ENCODE data around the gene SAAL1.

SAAL1 gene

DNA sequence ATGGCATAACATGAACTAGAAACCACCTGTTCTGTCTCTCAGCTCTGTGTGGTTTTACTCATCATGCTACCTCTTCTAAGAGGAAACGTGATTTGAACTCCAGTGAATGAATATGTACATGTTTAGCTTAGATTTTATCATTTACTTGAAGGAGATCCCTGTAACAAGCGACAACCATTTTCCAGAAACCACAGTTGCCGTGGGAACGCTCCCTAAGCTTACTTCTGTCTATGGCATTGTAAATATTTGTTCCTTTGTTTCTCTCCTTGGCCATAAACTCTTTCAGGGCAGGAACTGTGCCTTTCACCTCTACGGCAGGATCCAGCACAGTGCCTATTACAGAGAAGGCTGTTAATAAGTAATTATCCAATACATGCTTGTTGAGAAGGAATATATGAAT is 42.8 kb downstream of the SAAL1 start:
- TF ChIP-seq, protein P1, sequence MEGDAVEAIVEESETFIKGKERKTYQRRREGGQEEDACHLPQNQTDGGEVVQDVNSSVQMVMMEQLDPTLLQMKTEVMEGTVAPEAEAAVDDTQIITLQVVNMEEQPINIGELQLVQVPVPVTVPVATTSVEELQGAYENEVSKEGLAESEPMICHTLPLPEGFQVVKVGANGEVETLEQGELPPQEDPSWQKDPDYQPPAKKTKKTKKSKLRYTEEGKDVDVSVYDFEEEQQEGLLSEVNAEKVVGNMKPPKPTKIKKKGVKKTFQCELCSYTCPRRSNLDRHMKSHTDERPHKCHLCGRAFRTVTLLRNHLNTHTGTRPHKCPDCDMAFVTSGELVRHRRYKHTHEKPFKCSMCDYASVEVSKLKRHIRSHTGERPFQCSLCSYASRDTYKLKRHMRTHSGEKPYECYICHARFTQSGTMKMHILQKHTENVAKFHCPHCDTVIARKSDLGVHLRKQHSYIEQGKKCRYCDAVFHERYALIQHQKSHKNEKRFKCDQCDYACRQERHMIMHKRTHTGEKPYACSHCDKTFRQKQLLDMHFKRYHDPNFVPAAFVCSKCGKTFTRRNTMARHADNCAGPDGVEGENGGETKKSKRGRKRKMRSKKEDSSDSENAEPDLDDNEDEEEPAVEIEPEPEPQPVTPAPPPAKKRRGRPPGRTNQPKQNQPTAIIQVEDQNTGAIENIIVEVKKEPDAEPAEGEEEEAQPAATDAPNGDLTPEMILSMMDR (IDR thresholded peaks at IDR 0.05; ENCODE audit: low read depth, low read length) = no peak
- DNase-seq = no peak
- H3K36me3 ChIP-seq = no peaks in the 10 kb centered on the region
- H3K9me3 ChIP-seq = no peaks in the 10 kb centered on the region
- H3K4me1 ChIP-seq = no peaks in the 10 kb centered on the region
- no peak overlapping the region for H3K4me3 ChIP-seq (ENCODE audit: low read depth, low read length)
- H3K27me3 ChIP-seq = no peaks in the 10 kb centered on the region

DNA sequence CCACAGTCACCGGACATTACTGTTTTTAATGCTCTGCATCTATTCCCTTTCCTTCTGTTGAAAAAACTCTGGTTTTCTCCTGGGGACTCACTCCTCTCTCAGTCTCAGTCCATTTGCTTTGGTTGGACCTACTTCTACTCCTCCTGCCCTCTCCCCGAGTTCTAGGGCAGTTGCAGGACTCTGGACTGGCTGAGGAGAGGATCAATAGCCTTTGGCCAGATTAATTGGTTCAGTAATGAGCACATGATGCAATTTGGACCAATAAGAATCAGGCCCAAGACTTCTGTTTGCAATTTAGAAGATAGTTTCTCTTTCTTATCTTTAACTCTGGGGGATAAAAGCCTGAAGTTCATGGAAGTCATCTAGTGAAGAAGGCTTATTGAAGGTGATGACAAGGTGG is 44.5 kb downstream of the SAAL1 start:
- no peaks in the 10 kb centered on the region for H3K36me3 ChIP-seq
- H3K4me1 ChIP-seq = no peaks in the 10 kb centered on the region
- H3K27me3 ChIP-seq = no peaks in the 10 kb centered on the region
- H3K9me3 ChIP-seq = no peaks in the 10 kb centered on the region
- no peak for DNase-seq
- no peak overlapping the region for H3K4me3 ChIP-seq (ENCODE audit: low read depth, low read length)
- TF ChIP-seq, protein P1 (IDR thresholded peaks at IDR 0.05; ENCODE audit: low read depth, low read length) = no peak

DNA sequence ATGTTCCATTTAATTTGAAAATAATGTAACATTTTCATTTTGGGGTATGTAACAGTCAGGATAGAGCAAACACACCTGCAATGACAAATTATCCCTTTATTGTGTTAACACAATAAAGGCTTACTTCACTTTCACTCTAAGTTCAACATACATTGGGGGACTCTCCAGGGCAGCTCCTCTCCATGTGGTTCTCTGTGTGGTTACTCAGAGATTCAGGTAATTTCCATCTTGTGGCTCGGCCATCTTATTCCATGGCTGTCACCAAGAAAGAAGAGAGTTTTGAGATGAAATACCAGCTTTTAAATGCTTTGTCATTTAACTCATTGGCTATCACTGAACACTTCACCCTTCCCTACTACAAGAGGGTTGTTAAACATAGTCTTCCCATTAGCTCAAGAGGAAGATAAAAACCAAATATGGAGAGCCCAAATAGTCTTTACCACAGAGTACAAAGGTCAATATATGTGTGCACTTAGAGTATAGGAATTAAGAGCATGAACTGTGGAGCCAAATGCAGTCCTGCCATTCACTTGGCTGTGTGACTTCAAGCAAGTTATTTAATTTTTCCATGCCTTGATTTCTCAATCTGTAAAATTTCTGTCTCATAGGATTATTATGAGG is 49.2 kb downstream of the SAAL1 start:
- Histone ChIP-seq H3K9me3 (no peaks in the 10 kb centered on the region), H3K4me1 (no peaks in the 10 kb centered on the region), H3K27me3 (no peaks in the 10 kb centered on the region), H3K4me3 (ENCODE audit: low read depth, low read length) (no peak overlapping the region), H3K36me3 (no peaks in the 10 kb centered on the region)
- DNase-seq = no peak
- TF ChIP-seq, protein P1 (IDR thresholded peaks at IDR 0.05; ENCODE audit: low read depth, low read length) = no peak

DNA sequence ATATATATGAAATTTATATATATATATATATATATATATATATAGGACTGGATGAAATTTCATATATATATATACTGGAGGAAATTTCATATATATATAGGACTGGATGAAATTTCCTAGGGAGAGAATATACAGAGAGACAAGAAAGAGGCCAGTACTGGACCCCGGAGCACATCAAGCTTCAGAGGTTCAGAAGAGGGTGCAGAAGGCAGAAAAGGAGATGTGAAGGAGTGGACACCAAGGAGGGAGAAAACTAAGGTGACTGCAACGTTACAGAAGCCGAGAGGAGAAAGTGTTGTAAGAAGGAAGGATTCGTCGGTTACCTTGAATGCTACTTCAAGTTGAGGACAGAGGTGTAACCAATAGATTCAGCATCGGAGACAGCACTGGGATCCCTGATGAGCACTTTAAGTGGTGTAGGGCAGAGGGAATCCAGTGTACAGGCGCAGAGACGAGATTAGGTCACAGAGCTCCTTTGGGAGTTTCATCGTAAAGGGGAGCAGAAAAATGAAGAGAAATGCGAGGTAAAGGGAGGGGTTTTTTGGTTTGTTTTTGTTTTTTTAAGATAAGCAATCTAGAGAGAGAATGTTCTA is 51.3 kb downstream of the SAAL1 start:
- DNase-seq = no peak
- no peak overlapping the region for H3K4me3 ChIP-seq (ENCODE audit: low read depth, low read length)
- TF ChIP-seq, protein P1 (IDR thresholded peaks at IDR 0.05; ENCODE audit: low read depth, low read length) = no peak
- H3K36me3 ChIP-seq = no peaks in the 10 kb centered on the region
- no peaks in the 10 kb centered on the region for H3K27me3 ChIP-seq
- H3K9me3 ChIP-seq = no peaks in the 10 kb centered on the region
- no peaks in the 10 kb centered on the region for H3K4me1 ChIP-seq

DNA sequence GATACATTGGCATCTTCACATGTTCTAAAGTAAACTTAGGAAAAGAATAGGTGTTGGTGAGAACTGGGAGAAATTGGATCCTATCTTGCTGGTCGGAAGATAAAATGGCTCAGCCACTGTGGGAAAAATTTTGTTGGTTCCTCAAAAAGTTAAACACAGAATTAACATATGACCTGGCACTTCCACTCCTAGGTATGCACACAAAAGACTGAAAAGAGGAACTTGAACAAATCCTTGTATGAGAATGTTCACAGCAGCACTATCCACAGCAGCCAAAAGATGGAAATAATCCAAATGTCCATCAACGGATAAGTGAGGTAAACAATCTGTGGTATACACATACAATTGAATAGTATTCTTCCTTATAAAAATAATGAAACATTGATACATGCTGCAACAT is 55.0 kb downstream of the SAAL1 start:
- DNase-seq = no peak
- Histone ChIP-seq H3K27me3 (peaks cover 15% of the 10 kb centered on the region), H3K4me1 (no peaks in the 10 kb centered on the region), H3K36me3 (no peaks in the 10 kb centered on the region), H3K4me3 (ENCODE audit: low read depth, low read length) (no peak overlapping the region), H3K9me3 (no peaks in the 10 kb centered on the region)
- TF ChIP-seq, protein P1 (IDR thresholded peaks at IDR 0.05; ENCODE audit: low read depth, low read length) = no peak

DNA sequence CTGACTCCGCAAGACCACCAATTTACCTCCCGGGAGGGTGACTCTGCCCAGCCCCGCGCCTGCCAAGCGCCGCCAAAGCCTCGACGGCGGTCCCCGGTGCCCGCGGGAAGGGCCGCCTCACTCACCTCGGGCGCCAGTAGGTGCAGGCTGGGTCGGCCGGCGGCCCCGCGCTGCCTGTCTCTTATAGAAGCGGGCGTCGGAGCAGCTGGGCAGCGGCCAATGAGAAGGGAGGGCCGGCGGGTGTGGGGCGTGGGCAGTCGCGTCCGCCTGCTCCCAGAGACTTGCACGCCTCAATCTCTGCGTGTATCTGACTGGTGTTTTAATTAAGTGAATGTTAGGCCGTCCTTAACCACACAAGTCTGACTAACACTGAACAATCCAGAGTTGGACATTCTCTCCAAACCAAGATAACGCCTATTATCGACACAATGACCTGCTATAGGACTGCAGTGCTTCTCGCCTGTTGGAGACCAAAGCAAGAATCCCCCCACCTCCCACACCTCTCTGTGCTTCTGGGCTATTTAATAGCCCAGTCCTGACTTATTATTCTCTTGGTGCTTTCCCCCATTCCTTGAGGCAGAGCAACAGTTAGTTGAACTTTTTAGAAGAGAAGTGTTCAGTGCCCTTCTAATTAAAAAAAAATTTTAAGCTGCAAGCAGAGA is 59.6 kb downstream of the SAAL1 start, which contains the start of gene TPH1:
Gene TPH1, minus strand, starts transcription at position 154 of the 662 bp plus-strand sequence. CDS start 5,507 bp downstream, outside the sequence.
- H3K4me1 ChIP-seq = no peaks in the 10 kb centered on the region
- no peaks in the 10 kb centered on the region for H3K9me3 ChIP-seq
- peak; percentile 49 for DNase-seq
- no peaks in the 10 kb centered on the region for H3K36me3 ChIP-seq
- no peak within 1 kb of the TSS for H3K4me3 ChIP-seq (ENCODE audit: low read depth, low read length)
- TF ChIP-seq, protein P1 (IDR thresholded peaks at IDR 0.05; ENCODE audit: low read depth, low read length) = no peak
- peaks cover 19% of the 10 kb centered on the region for H3K27me3 ChIP-seq
